NCI-H526 treated with DMSO at 0.1 percent for 48 hours (cell line): ENCODE results near the gene PAIP2B.
"Not testable (repeated sequence)": the region's sequence is repeated elsewhere in the genome, so short reads cannot be mapped to it uniquely, and the experiment has no call there.

ENCODE experiments used
- DNase-seq: peaks from one replicate; lab custom pipeline; 2025; lab: John Stamatoyannopoulos, UW

The PAIP2B gene, protein sequence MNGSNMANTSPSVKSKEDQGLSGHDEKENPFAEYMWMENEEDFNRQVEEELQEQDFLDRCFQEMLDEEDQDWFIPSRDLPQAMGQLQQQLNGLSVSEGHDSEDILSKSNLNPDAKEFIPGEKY

DNA sequence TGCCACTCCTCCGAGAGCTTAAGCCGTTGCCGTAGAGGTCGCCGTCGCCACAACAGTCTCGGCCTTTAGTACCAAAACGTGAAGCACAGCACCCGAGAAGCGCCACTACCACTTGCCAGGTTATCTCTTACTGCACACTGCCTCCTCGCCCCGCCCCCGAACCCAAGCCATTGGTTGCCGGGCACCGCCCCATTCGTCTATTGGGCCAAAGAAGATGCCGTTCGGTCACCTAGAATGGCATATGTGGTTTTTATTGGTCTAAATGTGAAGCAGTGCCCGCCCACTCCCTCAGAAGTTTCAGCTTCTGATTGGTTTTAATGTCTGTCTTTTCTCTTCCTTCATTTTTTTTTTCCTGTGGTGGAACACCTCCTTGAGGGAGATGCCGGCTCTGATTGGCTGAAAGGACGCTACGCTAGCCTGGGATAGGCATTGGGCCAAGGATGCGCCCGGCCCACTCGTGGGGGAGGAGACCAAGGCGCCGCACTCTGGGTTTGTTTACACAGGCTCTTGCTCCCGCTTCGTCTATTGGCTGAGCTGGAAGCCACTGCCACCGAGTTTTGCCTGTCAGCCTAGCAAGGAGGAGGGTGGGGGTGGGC lies at the start of gene PAIP2B:
Gene PAIP2B (minus strand): TSS at position 139 of the 596 bp plus-strand sequence. CDS start 24,514 bp downstream, outside the sequence.
- DNase-seq, result peak; percentile 99

DNA sequence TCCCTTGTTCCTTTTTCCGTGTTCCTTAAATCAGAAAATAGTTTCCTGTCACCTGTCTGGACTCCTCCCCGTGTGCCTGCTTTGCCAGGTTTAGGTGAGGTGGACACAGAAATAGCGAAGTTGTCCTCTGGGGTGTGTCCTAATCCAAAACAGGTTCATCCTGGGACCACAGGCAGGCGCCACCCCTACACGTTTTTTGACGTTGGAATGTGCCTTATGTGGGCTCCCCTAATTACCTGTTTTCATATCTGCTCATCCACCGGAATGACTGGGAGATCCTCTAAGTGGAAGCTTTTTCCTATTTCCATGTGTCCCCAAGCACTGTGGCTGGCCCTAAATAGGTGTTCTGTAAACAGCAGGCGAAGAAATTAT lies 49.0 kb upstream of the PAIP2B start:
- DNase-seq, result no peak

DNA sequence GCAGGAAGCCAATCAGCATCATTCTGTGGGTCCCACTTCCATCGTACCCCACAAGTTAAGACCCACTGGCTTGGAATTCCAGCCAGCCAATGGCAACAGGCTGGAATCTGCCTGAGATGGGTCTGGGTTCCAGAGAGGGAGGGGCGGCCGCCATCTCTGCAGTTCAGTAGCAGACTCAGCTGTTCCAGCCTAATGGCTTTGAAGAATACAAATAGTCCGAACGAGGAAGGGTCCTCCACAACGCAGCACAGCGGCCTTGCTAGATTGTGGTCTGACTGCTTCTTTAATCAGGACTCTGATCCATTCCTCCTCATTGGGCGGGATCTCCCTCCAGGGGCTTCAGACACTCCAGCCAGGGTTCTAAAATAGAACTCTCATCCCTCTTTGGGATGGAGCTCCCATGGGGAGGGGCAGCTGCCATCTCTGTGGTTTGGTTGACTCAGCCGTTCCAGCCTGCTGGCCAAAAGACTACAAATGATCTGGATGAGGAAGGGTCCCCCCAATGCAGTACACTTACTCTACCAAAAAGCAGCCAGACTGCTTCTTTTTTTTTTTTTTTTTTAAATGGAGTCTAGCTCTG lies 42.7 kb upstream of the PAIP2B start:
- DNase-seq, result no peak

DNA sequence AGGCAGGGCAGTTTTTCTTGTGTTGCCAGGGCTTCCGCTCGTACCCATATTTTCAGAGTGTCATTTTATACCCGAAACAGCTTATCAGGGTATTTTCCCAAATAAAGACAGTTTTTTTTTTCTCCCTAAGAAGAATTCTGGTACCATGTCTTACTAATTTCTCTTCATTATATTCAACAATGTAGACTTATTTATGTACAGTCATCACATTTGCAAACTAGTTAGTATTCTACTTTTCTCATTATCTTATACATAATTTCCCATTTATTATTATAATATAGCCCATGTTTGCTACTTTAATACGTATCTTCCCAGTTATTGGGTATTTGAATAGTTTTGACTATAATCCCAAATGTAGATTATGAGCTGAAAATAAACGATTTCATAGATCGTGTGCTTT lies 36.5 kb upstream of the PAIP2B start:
- DNase-seq, result no peak

DNA sequence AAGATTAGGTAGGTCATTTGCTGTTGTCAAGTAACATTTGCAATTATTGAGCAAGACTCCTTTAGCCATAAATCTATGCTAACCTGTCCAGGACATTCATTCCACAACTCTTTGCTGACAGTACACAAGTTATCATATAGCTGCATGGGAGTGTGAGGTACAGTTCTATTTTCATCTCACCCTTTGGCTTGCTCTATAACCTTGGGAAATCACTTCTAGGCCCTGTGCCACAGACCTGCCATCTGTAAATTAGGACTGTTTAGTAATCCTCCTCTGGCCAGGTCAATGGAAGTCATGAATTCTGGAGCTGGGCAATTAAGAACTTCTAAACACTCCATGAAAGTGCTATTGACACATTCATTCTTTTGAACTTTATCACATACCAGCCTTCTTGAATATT lies 34.6 kb upstream of the PAIP2B start:
- no peak for DNase-seq

DNA sequence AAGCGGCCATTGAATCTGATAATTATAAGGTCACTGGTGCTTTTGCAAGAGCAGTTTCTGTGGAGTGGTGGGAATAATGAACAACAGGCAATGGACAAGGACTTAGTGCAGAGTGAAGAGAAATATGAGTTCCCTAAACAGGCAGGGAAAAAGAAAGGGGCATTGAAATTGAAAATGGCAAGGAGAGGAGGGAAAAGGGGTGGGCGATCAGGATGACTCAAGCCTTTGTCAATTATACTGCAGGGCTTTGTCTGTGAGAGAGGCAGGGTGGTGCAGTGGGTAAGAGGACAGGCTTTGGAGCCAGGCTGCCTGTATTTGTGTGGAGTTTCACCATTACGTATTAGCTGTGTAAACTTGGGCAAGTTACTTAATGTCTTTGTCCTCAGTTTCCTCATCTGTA lies 29.5 kb upstream of the PAIP2B start:
- no peak for DNase-seq

DNA sequence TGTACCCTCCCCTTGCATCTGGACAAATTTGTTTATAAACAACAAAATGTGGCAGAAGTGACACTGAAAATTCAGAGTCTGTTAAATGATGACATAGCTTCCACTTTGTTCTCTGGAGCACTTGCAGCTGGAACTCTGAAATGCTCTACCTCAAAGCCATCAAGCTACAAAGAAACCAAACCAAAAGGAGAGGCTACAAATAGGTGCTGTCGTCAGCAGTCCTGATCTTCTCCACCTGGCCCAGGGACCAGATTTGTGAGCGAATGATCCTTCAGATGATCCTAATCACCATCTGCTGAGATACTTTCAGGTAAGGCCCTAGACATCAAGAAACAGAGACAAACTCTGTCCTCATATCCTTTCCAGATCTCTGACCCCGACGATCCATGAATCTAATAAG lies 27.9 kb upstream of the PAIP2B start:
- no peak for DNase-seq

DNA sequence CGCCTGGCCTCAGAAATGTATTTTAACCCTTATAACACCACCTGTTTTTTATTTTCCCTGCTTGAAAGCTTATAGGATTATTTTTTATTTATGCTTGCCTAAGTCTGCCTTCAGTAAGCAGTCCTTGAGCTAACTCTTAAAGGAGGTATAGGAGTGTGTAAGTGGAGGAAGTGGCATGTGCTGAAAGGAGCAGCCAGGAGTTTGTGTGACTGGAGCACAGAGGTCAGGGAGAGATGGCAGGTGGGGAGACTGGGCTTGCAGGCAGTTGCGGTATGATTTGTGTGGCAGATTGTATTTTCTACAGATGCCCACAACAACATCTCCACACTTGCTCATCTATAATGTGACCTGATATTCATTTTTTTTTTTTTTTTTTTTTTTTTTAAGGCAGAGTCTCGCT lies 27.2 kb upstream of the PAIP2B start:
- no peak for DNase-seq

DNA sequence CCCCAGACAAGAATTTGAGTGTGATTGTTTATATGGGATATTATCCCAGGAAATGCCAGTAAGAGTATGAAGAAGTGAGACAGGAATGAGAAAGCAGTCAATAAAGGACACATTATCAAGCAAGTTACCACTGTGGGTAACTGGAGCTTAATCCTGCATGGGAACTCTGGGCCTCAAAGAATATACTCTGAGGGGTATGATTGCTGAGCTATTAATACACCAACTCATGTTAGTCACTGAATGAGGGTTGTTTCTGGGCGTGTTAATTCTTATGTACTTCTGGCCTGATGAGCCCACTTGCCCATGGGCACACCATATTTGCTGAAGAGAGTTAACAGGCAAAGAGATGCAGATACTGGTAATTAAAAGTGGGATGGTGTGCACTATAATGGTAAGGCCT lies 26.6 kb upstream of the PAIP2B start:
- no peak for DNase-seq

DNA sequence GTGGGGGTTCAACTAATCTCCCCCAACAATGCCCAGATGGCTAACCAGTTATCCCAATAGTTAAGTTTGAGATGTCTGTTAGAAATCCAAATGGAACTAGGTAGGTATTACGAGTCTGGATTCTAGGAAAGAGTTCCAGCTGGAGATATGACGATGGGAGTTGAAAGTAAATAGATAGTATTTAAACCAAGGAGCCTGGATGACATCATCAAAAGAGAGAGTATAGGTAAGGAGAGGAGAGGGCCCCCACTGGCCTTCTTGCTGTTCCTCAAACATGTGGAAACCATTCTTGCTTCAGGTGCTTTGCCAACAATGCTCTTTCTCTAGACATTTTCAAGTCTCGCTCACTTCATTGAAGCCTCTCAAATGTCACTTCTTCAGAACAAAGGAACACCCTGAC lies 26.0 kb upstream of the PAIP2B start:
- DNase-seq, result no peak

DNA sequence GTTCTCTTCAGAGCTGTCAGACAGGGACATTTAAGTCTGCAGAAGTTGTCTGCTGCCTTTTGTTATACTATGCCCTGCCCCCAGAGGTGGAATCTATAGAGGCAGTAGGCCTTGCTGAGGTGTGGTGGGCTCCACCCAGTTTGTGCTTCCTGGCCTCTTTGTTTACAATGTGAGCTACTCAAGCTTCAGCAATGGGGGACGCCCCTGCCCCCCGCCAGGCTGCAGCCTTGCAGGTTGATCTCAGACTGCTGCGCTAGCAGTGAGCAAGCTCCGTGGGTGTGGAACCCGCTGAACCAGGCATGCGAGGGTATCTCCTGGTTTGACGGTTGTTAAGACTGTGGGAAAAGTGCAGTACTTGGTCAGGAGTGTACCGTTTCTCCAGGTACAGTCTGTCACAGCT lies 24.0 kb upstream of the PAIP2B start:
- DNase-seq, result no peak

DNA sequence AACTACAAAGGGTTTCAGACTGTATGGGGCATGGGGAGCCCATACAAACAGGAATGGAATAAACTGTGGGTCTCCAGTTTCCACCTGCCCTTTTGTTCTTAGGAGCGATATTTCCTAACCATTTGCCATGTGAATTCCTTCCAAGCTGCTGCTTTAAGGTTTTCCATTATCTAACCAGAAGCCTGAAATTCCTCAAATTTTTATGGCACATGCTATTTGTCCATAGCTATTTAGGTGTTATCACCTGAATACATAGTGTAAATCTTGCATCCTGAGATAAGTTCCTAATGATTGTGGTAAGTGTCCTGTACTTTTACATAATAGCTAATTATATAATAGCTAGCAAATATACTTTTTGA lies 17.4 kb upstream of the PAIP2B start:
- DNase-seq, result no peak

DNA sequence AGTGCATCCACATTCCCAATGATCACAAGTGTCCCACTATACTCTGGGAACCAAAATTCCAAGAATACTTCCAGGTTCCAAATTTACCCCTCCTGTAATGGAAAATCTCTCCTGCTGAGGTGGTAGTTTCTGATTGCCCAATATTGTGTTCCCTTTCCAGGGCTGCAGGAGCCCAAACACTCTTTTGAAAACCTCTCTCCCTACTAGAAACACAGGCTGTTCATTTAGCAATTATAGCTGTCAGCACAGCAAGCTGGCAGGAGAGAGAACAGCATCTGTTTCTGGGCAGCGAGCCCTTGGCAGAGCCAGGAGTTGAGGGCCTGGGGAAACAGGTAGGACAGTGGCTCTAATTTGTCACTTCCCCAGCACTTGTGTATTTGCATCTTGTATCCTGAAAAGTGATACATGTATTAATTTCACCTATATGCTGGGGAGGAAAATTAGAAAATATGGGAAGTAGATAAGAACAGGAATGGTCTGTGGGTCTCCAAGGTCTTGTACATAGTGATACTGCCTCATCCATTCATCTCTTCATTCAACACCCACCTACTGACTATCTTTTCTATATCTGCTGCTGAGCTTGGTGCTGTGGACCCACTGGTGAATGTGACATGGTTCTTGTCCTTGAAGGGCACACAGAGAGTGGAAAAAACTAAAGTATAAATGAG lies 16.9 kb upstream of the PAIP2B start:
- no peak for DNase-seq

DNA sequence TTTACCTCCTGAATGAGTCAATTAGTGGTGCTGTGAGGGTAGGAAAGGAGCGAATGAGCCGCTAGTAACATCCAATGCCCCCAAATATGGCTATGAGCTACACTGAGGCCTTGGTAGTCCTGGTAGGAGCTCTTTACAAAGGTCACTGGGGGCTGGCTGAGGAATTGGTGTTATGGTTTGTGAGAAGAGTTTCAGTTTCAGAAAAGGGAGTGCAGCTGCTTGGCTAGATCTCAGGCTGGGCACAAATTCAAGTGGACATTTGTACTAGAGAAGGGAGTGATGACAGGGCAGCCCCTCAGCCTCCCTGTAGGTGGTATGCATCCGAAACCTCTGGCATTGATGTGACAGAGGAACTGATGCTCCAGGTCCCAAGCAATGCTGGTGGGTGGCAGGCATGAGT lies 13.9 kb upstream of the PAIP2B start:
- no peak for DNase-seq

DNA sequence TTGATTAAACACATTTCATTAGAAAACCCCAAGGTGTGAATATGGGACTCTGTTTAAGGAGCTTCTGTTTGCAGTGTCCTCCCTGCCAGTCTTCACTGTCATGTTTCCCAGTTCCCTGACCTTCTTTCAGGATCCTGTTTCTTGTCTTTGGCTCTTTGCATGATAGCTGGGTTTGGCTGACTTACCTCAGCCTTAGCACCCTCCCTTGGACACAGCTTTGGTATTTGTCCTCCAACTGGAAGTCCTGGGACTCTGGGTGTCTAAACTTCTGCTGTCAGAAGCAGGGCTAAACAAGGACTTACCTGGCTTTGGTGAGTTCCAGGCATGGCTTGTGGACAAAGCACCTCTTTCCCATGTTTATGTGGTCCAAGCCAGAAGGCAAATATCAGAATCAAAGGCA lies 11.2 kb upstream of the PAIP2B start:
- DNase-seq, result no peak

DNA sequence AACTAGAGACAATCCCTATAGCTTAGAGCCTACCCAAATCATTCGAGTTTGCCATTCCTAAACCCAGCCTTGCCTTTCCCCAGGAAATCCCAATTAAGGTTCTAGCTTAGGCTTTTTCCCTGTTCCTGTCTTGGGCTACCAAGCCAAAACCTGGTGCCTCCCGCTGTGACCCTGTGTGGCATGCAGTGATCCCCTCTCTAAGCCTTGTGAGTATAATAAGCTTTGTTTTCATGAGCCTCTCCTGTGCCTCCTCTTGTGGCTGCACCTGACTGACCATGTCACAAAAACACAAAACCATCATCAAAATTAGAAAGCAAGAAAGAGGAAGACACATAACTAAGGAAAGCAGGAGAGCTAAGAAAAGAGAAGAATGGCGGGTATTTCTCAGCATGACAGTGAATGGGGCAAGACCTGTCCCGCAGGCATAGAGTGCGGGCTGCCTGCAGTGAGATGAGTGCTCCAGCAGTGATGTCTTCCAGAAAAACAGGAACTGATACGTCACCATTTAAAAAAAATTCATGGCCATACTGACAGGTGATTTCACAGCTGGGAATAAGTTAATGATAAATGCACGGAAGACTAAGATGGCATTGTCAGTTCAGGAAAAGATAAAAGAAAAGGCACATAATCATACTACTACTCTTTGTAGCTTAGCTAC lies 9.2 kb upstream of the PAIP2B start:
- no peak for DNase-seq

DNA sequence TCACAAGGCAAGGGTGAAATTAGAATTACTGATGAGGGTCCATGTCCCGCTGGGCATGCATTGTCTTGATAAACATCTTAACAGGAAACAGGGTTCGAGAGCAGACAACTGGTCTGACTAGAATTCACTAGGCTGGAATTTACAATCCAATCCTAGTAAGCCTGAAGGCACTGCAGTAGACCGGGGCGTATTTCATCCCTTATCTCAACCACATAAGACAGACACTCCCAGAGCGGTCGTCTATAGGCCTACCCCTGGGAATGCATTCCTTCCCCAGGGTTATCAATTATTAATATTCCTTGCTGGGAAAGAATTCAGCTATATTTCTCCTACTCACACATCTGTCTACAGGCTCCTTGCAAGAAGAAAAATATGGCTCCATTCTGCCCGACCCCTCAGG lies 6.2 kb upstream of the PAIP2B start:
- not testable (repeated sequence) for DNase-seq

DNA sequence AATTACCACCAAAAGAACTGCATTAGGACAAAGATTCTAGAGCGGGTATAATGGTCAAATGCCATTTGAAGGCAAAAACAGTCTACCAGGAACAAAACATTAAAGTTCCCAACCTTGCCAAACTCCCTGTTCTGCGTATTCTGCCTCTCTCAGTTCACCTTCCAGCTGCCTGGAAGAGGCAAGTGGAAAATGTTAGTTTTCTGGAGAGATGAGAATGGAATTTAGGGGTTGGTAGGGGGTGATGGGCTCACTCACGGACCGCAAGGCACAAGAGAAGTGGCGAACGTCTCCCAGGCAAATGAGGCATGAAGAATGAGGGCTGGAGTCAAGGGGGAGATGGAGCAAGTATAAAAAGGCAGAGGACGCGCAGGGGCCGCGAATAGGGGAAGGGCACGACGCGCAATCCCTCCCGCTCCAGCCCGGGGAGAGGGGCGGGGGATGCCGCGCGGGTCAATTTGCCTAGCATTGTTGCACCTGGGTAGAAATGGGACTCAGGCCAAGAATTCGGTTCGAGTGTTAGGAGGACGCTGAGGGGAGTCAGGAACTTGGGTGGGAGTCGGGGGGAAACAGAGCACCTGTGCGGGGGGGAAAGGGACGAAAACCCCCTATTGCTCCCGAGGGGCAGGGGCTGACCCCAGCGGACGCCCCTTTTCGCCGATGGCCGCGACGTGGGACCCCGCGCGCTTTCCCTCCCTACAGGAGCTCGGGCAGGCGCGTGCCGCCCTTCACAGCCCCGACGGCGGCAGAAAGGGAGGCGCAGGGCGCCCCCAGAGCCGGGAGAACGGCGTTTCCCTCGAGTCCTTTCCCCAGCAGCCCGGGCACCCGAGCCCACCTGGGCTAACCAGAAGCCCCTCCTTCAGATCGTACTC lies 573 bp downstream of the PAIP2B start:
- DNase-seq, result peak; percentile 75

DNA sequence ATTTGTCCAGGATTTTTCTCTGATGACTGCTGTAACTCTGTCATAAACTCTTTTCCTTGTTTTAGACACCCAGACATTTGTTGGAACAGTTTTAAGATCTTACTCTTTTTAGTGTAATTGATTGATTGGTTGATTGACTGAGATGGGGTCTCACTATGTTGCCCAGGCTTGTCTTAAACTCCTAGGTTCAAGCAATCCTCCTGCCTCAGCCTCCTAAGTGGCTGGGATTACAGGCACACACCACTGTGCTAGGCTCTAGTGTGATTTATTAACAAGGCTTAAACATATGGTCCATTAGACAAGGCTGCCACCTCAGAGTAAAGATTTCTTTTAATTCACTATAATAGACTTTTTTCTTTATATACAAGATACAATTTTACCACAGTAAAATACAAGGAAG lies 2.0 kb downstream of the PAIP2B start:
- no peak for DNase-seq

DNA sequence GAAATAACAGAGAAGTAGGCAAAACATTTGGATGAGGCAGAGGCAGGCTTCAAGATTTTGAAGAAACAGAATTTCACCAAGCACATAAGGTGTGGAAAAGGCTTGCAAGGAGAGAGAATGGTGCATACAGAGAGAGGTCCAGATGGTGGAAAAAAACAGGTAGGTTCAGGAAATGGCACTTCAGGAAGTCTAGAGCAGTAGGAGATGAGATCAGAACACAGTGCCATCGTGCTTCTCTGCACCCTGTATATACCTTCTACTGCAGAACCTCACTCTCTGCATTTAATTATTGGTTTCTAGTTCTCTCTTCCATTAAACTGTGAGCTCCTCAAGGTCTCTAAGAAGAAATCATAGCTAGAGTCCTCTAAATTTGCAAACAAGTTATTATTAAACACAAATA lies 2.4 kb downstream of the PAIP2B start:
- DNase-seq, result no peak

DNA sequence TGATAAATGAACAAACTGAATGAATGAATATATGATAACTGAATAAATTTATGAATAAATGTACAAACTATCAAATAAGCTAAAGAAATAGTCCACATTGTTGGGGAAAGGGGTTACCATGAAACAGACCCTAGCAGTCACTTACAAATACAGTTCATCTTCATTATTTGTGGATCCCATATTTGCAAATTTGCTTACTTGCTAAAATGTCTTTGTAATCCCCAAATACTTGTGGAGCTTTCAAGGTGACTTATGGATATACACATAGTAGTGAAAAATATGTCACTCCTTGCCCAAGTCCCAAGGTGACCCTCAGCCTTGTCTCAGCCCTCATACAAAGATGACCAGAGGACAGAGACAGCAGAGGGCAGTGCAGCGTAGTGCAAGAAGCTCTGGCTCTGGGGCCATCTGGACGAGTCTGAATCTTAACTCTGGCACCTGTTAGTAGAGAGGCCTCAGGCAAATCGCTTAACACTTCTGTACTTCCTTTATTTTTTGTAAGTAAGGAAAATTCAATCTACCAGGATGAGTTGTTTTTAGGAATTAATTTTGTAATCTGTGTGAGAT lies 3.1 kb downstream of the PAIP2B start:
- peak; percentile 63 for DNase-seq

DNA sequence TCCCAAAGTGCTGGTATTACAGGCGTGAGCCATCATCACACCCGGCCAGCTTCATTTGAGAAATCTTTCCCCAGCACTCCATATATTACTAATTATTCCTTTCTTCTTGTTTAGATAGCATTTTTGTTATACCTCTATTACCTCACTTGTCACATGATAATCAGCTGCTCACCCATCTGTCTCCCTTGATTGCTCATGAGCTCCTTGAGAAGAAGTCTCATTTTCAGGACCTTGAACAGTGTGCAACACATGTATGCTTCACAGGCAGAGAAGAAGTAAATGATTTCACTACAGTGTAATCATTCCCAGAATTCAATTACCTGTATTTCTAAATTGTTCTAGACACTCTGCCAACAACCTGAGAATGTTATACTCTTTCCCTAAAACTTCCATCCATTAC lies 6.2 kb downstream of the PAIP2B start:
- DNase-seq, result no peak
